GM18873 (cell line): ENCODE measurements around the gene STXBP5L.
"Not testable (repeated sequence)": the region's sequence is repeated elsewhere in the genome, so short reads cannot be mapped to it uniquely, and the experiment has no call there.

ENCODE experiments used
- ATAC-seq: cut with Tn5 transposase; IDR thresholded peaks from one replicate; pipeline ENCODE4 v1.9.1; 2021; ENCODE audit warnings: mild to moderate bottlenecking, moderate library complexity, moderate number of reproducible peaks; ENCODE audit not compliant: unreplicated experiment, low FRiP score

STXBP5L gene

GRCh38 chr3:120908030-120908794, at the start of gene STXBP5L:
TSS of gene STXBP5L (plus strand) at chr3:120908205. CDS start at chr3:120909579, 1,374 bp downstream.
- ATAC-seq, result peak; percentile 75

GRCh38 chr3:120858521-120858920, 49.5 kb upstream of the STXBP5L start:
- no peak for ATAC-seq

GRCh38 chr3:120864541-120864940, 43.5 kb upstream of the STXBP5L start:
- ATAC-seq, result no peak

- no peak for ATAC-seq
Measured at GRCh38 chr3:120875507-120875906, 32.5 kb upstream of the STXBP5L start.

- no peak for ATAC-seq
Measured at GRCh38 chr3:120875989-120876388, 32.0 kb upstream of the STXBP5L start.

GRCh38 chr3:120879411-120879810, 28.6 kb upstream of the STXBP5L start:
- ATAC-seq, result no peak

- no peak for ATAC-seq
Measured at GRCh38 chr3:120892921-120893320, 15.1 kb upstream of the STXBP5L start.

GRCh38 chr3:120894316-120895057, 13.5 kb upstream of the STXBP5L start:
- ATAC-seq, result no peak

GRCh38 chr3:120901716-120902115, 6.3 kb upstream of the STXBP5L start:
- not testable (repeated sequence) for ATAC-seq

- ATAC-seq, result no peak
Measured at GRCh38 chr3:120903221-120903620, 4.8 kb upstream of the STXBP5L start.

- no peak for ATAC-seq
Measured at GRCh38 chr3:120907659-120908029, 361 bp upstream of the STXBP5L start.

- no peak for ATAC-seq
Measured at GRCh38 chr3:120908795-120909601, 993 bp downstream of the STXBP5L start.

- ATAC-seq, result no peak
Measured at GRCh38 chr3:120909602-120909878, 1.5 kb downstream of the STXBP5L start.

- ATAC-seq, result no peak
Measured at GRCh38 chr3:120926146-120926545, 18.1 kb downstream of the STXBP5L start.

- no peak for ATAC-seq
Measured at GRCh38 chr3:120928991-120929390, 21.0 kb downstream of the STXBP5L start.

- no peak for ATAC-seq
Measured at GRCh38 chr3:120931593-120931992, 23.6 kb downstream of the STXBP5L start.

GRCh38 chr3:120956143-120956542, 48.1 kb downstream of the STXBP5L start:
- ATAC-seq, result no peak

GRCh38 chr3:120982608-120983320, 74.8 kb downstream of the STXBP5L start:
- ATAC-seq, result no peak

- ATAC-seq, result no peak
Measured at GRCh38 chr3:120983321-120983665, 75.3 kb downstream of the STXBP5L start.

- ATAC-seq, result no peak
Measured at GRCh38 chr3:120983841-120984240, 75.8 kb downstream of the STXBP5L start.

GRCh38 chr3:120985242-120985641, 77.2 kb downstream of the STXBP5L start:
- no peak for ATAC-seq
